ENCODE measurements around the gene SOX30. TPM values are rescaled to one million over a fixed set of nuclear protein-coding genes. Genes with fewer than 3 reads are reported as not detected.

Gene SOX30
- total RNA-seq, 3 donors from 2014 or later, result 0.08 TPM; not detected in 2

DNA sequence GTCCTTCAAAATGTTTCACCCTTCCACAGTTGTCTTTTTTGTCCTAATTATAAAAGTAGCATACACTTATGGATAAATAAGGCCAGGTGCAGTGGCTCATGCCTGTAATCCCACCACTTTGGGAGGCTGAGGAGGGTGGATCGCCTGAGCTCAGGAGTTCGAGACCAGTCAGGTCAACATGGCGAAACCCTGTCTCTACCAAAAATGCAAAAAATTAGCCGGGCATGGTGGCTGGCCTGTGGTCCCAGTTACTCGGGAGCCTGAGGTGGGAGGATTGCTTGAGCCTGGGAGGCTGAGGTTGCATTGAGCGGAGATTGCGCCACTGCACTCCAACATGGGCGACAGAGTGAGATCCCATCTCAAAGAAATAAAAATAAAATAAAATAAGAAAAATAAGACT lies 20.7 kb upstream of the SOX30 start:
- Mint-ChIP-seq H3K9me3 (no peaks in the 10 kb centered on the region), H3K36me3 (ENCODE audit: insufficient read depth) (no peaks in the 10 kb centered on the region), H3K4me3 (no peak overlapping the region), H3K27me3 (ENCODE audit: low read depth) (peaks cover 29% of the 10 kb centered on the region), H3K4me1 (ENCODE audit: low read depth) (peaks cover 28% of the 10 kb centered on the region)
- no peak for ATAC-seq
- DNase-seq, result no peak

DNA sequence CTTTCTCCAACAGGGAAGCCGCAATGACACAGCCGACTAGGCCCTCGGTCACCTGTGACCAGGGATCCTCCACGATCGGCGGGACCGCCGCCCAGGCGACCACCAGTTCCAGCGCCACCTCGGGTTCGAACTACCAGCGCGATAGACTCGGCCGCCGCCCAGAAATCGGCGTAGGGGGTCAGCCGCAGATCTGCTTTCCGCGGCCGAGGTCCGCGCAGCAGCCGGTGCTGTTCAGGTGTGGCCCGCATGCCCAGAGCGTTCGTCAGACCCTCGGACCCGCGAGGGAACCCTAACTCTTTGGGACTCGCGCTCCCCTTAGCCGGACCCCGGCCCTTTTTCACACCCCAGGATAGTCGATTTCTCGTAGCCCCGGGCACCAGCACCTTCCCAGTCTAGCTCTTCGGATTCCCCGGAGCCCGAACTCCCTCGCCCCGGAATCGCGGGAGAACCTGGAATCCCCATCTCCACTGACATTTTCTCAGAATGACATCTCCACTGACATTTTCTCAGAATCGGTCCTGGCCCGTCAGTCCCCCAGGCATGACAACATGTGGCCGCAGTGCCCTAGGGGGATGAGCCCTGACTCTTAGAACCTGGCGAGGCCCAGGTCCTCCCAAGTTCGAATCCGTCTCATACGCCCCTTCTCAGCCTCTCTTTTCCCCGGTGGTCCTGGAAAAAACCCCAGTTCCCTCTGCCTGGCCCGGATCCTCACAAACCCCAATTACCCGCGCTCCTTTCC lies 19.5 kb upstream of the SOX30 start:
- no peaks in the 10 kb centered on the region for H3K36me3 Mint-ChIP-seq (ENCODE audit: insufficient read depth)
- DNase-seq, result no peak
- no peaks in the 10 kb centered on the region for H3K9me3 Mint-ChIP-seq
- peak overlapping the region; percentile 87 for H3K4me3 Mint-ChIP-seq
- H3K27me3 Mint-ChIP-seq (ENCODE audit: low read depth), result peaks cover 29% of the 10 kb centered on the region
- ATAC-seq, result no peak
- peaks cover 28% of the 10 kb centered on the region for H3K4me1 Mint-ChIP-seq (ENCODE audit: low read depth)

DNA sequence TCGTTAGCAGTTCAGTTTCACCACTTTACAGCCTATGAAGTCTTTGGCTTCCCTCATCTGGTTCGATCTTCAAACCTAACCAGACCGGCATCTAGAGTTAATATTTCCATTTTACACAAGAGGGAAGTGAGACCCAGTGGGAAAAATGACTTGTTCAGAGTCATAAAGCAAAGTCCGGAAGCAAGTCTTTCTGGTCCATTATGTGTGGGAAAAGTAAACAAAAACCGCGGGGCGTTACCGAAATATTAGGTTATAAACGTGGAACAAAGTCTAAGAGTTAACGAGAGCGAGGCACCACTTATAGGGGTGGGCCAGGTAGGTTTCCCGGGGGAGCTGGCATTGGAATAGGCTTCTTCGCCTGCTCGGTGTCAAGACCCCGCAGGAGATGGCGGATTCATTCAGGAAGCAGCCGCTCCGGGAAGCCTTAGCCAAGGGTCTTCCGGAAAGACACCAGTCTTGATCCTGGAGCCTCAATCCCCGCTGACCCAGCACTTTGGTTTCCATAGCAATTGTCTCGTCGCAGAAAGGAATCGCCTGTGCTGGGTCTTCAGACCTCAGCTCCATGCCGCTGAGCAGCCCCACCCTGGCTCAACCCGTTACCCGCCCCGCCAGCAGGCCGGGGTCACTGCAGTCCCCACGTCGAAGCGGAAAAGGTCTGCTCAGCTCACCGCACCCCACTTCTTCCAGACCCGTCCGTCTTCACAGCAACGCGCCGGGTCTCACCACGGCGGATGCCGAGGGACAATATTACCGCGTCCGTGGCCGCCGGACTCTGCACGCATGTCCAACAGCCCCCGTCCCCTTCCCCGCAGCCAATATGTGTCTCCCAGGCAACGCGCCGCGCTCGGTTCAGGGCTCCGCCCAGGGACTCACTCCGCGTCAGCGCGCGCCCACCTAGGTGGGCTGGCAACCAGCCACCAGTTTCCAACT lies 18.7 kb upstream of the SOX30 start, which contains the start of gene C5orf52:
C5orf52 (plus strand) TSS at position 872 of the 930 bp plus-strand sequence. CDS start 82 bp downstream, outside the sequence.
- peak within 1 kb of the TSS; percentile 87 for H3K4me3 Mint-ChIP-seq
- H3K9me3 Mint-ChIP-seq, result no peaks in the 10 kb centered on the region
- peaks cover 29% of the 10 kb centered on the region for H3K27me3 Mint-ChIP-seq (ENCODE audit: low read depth)
- DNase-seq (peak; percentile 25), ATAC-seq (peak; percentile 59 to 66)
- H3K36me3 Mint-ChIP-seq (ENCODE audit: insufficient read depth), result no peaks in the 10 kb centered on the region
- H3K4me1 Mint-ChIP-seq (ENCODE audit: low read depth), result peaks cover 28% of the 10 kb centered on the region

DNA sequence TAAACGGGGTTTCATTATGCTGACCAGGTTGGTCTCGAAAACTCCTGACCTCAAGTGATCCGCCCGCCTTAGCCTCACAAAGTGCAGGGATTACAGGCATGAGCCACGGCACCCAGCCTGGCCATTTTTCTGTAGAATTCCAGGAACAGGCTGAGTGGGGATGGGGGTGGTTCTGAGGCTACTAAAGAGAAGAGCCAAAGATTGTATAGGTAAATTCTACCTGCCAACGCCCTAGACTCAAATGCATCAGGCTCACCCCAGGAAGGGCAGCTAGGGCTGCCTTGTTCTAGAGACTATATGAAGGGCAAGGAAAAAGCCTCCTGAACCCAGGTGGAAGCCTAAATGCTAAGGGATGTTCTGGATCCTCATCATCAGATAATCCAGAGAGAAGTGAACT lies 17.5 kb upstream of the SOX30 start:
- Mint-ChIP-seq H3K4me3 (peak overlapping the region; percentile 4), H3K9me3 (no peaks in the 10 kb centered on the region), H3K4me1 (ENCODE audit: low read depth) (peaks cover 28% of the 10 kb centered on the region), H3K27me3 (ENCODE audit: low read depth) (peaks cover 29% of the 10 kb centered on the region), H3K36me3 (ENCODE audit: insufficient read depth) (no peaks in the 10 kb centered on the region)
- no peak for ATAC-seq
- no peak for DNase-seq

DNA sequence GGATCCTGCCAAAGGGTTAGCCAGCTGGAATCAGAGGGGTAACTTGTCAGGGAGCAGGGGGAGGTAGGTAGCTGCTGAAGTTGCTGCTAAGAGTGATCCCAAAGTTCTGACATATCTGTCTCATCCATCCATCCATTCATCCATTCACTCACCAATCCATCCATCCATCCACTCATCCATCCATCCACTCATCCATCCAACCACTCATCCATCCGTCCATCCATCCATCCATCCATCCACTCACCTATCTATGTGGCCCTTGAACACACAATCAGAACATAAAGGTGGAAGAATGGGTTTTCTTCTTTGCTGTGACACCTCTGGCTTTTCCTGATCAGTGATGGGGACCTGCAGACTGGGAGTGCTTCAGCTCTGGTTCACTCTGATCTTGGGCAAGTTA lies 16.1 kb upstream of the SOX30 start:
- peaks cover 29% of the 10 kb centered on the region for H3K27me3 Mint-ChIP-seq (ENCODE audit: low read depth)
- ATAC-seq, result no peak

DNA sequence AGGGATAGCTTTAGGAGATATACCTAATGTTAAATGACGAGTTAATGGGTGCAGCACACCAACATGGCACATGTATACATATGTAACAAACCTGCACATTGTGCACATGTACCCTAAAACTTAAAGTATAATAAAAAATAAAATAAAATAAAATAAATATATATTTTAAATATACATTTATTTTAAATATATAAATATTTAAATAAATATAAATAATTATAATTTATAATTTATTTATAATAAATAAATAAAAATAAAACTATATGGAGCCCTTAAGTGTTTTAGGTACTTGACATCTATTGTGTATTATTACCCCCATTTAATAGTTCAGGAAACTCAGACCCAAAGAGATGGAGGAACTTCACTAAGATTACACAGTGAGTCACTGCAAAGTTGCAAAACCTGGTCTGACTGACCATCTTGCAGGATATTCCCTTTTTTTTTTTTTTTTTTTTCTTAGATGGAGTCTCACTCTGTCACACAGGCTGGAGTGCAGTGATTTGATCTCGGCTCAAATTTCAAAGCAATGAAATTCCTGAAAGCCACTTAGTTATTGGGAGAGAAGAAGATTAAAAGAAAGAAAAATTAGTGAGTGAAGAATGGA lies 13.3 kb upstream of the SOX30 start:
- Mint-ChIP-seq H3K27me3 (ENCODE audit: low read depth) (peaks cover 12% of the 10 kb centered on the region), H3K4me3 (no peak overlapping the region), H3K4me1 (ENCODE audit: low read depth) (peaks cover 10% of the 10 kb centered on the region), H3K36me3 (ENCODE audit: insufficient read depth) (no peaks in the 10 kb centered on the region), H3K9me3 (no peaks in the 10 kb centered on the region)
- DNase-seq (no peak), ATAC-seq (no peak)

More for the DNA sequence above, 16.1 kb upstream of the SOX30 start:
- Mint-ChIP-seq H3K9me3 (no peaks in the 10 kb centered on the region), H3K4me3 (no peak overlapping the region), H3K36me3 (ENCODE audit: insufficient read depth) (no peaks in the 10 kb centered on the region), H3K4me1 (ENCODE audit: low read depth) (peaks cover 28% of the 10 kb centered on the region)
- no peak for DNase-seq

DNA sequence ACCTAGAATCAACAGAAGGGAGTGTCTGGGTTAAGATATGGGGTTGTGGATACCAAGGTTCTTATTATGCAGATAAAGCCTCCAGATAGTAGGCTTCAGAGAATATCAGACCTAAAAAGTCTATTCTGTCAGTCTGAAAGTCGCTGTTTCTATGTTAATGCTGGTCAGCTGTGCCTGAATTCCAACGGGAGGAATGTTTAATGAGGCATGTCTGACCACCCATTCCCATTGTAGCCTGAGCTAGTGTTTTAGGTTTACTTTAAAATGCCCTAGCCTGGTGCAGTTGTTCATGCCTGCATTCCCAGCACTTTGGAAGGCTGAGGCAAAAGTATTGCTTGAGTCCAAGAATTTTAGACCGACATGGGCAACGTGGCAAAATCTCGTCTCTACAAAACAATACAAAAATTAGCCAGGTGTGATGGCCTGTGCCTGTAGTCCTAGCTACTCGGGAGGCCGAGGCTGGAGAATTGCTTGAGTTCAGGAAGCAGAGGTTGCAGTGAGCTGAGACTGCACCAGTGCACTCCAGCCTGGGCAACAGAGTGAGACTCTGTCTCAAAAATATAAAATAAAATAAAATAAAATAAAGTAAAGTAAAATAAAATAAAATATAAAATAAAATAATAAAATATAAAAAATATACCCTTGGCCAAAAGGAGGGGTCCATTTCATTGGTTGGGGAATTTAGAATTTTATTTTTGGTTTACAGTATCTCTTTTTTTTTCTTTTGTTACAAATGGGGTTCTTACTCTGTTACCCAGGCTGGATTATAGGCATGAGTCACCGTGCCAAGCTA lies 7.8 kb upstream of the SOX30 start:
- Mint-ChIP-seq H3K9me3 (peaks cover 7% of the 10 kb centered on the region), H3K36me3 (ENCODE audit: insufficient read depth) (peaks cover 12% of the 10 kb centered on the region), H3K27me3 (ENCODE audit: low read depth) (no peaks in the 10 kb centered on the region), H3K4me1 (ENCODE audit: low read depth) (no peaks in the 10 kb centered on the region), H3K4me3 (no peak overlapping the region)
- DNase-seq (no peak), ATAC-seq (no peak)

DNA sequence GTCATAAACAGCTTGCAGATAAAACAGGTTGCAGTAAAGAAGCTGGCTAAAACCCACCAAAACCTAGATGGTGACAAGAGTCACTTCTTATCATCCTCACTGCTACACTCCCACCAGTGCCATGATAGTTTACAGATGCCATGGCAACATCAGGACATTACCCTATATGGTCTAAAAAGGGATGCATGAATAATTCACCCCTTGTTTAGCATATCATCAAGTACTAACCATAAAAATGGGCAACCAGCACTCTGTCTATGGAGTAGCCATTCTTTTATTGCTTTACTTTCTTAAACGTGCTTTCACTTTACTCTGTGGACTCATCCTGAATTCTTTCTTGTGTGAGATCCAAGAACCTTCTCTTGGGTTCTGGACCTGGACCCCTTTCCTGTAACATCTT lies 6.7 kb upstream of the SOX30 start:
- Mint-ChIP-seq H3K4me1 (ENCODE audit: low read depth) (no peaks in the 10 kb centered on the region), H3K27me3 (ENCODE audit: low read depth) (no peaks in the 10 kb centered on the region), H3K9me3 (peaks cover 7% of the 10 kb centered on the region), H3K36me3 (ENCODE audit: insufficient read depth) (peaks cover 12% of the 10 kb centered on the region), H3K4me3 (no peak overlapping the region)
- ATAC-seq, result no peak
- DNase-seq, result no peak

DNA sequence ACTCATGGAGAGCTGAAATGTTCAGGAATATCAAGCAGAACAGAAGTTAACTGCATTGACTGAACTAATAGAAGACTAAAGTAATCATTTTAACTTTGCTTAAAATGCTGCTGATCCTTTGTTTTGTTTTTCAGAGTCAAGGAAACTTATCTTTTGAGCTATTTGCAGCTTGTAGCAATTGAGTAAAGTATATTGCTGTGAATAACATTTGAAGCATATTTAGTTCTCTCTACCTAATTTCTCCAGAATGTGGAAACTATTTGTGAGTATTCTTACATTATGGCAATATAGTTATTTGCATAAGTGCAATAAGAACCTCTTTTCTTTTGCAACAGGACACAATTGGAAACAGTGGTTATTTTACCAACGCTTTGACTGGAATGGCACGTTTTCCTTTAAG lies 5.3 kb upstream of the SOX30 start:
- H3K36me3 Mint-ChIP-seq (ENCODE audit: insufficient read depth), result peaks cover 22% of the 10 kb centered on the region
- peaks cover 17% of the 10 kb centered on the region for H3K9me3 Mint-ChIP-seq
- ATAC-seq, result no peak

DNA sequence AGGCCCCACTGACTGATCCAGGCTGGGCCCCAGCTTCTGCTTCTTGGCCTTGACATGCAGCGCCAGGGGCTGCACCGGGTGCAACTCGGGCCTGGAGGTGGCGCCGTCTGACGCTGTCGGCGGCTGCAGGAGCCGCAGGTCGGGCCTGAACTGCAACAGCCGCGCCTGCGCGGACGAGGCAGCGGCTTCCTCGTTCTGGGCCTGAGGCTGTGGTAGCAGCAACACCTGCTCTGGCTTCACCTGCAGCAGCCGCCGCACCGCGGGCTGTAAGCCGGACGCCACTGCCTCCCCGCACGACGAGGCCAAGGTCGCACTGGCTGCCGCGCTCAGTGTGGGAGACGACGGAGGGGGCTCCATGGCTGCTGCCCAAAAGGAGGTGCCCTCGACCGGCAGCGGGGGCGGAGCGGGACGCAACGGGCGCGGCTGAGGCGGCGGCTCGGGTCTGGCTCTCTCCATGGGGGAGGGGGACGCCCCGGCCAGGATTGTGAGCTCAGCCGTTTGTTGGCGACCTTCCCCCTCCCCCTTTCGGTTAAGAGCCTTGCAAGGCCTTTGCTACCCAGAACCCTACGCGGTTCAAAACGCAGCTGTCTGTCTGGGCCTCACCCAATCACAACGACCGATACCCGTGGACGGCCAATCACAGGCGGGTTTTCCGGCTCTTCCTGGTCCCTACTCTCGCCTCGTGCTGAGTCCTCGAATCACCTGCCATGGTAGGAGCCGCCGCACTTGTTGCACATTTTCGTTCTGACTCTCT lies 438 bp downstream of the SOX30 start:
- DNase-seq (peak; percentile 76), ATAC-seq (peak; percentile 98 to 99)
- H3K9me3 Mint-ChIP-seq, result peaks cover 14% of the 10 kb centered on the region
- H3K4me3 Mint-ChIP-seq, result peak overlapping the region; percentile 74
- peaks cover 3% of the 10 kb centered on the region for H3K27me3 Mint-ChIP-seq (ENCODE audit: low read depth)
- peaks cover 11% of the 10 kb centered on the region for H3K36me3 Mint-ChIP-seq (ENCODE audit: insufficient read depth)
- H3K4me1 Mint-ChIP-seq (ENCODE audit: low read depth), result peaks cover 15% of the 10 kb centered on the region

More for the DNA sequence above, 5.3 kb upstream of the SOX30 start:
- peaks cover 2% of the 10 kb centered on the region for H3K27me3 Mint-ChIP-seq (ENCODE audit: low read depth)
- no peak for DNase-seq
- H3K4me3 Mint-ChIP-seq, result no peak overlapping the region
- H3K4me1 Mint-ChIP-seq (ENCODE audit: low read depth), result peaks cover 6% of the 10 kb centered on the region

DNA sequence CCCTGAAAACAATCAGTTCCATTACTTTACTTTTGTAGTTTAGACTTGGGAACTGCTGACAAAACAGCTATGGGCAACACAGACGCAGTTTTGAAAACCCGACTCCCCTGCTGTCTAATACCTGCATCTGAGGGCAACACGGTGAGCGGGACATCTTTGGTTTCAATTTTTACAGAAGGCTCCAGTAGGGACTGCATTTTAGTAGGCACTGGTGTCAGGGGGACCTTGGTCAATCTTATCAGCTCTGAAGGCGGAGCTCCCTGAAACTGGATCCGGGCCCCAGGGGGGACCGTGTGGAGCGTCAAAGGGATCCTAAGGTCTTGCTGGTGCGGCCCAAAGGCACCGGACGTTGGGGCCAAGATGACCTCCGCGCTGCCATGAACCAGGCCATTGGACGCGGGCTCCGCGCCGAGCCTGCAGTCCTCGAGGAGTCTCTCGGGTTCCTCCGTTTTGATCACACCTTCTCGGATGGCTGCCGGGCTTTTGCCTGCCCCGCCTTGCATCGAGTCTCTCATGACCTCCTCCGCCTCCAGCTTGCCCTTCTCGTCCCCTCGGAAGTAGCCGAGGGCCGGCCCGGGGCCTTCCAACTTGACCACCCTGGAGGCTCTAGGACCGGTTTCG lies 1.1 kb downstream of the SOX30 start:
- no peak for DNase-seq
- peaks cover 3% of the 10 kb centered on the region for H3K27me3 Mint-ChIP-seq (ENCODE audit: low read depth)
- peaks cover 11% of the 10 kb centered on the region for H3K36me3 Mint-ChIP-seq (ENCODE audit: insufficient read depth)
- no peak for ATAC-seq
- peak overlapping the region; percentile 74 for H3K4me3 Mint-ChIP-seq
- H3K4me1 Mint-ChIP-seq (ENCODE audit: low read depth), result peaks cover 15% of the 10 kb centered on the region
- H3K9me3 Mint-ChIP-seq, result peaks cover 10% of the 10 kb centered on the region

DNA sequence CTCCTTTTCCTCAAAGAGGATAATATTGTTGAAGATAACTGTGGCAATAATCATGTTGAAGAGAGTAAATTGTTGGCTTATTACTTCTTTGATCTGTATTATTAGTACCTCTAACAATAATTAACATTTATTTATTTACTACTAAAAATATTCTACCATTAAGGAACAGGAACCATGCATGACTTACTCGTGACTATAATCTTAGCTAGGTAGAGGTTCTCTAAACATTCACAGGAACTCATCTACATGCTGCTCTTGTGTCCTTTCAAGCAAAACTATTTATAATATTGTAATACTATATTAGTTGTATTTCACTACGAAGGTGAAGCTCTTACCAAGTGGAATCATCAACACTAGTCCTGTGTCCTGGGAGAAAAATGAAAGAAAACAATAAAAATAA lies 3.1 kb downstream of the SOX30 start:
- peaks cover 10% of the 10 kb centered on the region for H3K9me3 Mint-ChIP-seq

More for the DNA sequence above, 3.1 kb downstream of the SOX30 start:
- Mint-ChIP-seq H3K36me3 (ENCODE audit: insufficient read depth) (peaks cover 9% of the 10 kb centered on the region), H3K4me3 (no peak overlapping the region), H3K27me3 (ENCODE audit: low read depth) (peaks cover 3% of the 10 kb centered on the region), H3K4me1 (ENCODE audit: low read depth) (peaks cover 15% of the 10 kb centered on the region)
- DNase-seq (no peak), ATAC-seq (no peak)
